GM19043 (cell line): ENCODE data around the gene CYTH1.

Experiments used
- ATAC-seq: cut with Tn5 transposase; IDR thresholded peaks from one replicate; pipeline ENCODE4 v1.9.1; 2021; ENCODE audit warnings: low read depth; ENCODE audit not compliant: unreplicated experiment

CYTH1 gene

DNA sequence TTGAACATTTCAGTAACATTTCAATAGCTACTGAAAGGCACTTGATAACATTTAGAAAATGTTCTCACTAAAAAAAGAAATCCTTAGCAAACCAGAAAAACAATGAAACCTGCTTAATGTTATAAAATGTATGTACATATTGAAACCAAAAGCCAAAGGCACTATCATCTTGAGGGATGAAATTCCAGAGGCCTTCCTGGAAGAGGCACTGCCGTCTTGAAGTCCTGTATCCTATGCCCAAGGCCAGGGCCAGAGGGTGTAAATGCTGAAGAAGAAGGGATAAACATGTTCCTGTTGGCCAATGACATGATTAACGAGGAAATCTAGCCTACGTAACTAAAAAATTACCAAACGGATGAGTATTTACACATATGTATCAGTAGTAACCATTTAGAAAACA, 147.9 kb downstream of the CYTH1 start:
- no peak for ATAC-seq

DNA sequence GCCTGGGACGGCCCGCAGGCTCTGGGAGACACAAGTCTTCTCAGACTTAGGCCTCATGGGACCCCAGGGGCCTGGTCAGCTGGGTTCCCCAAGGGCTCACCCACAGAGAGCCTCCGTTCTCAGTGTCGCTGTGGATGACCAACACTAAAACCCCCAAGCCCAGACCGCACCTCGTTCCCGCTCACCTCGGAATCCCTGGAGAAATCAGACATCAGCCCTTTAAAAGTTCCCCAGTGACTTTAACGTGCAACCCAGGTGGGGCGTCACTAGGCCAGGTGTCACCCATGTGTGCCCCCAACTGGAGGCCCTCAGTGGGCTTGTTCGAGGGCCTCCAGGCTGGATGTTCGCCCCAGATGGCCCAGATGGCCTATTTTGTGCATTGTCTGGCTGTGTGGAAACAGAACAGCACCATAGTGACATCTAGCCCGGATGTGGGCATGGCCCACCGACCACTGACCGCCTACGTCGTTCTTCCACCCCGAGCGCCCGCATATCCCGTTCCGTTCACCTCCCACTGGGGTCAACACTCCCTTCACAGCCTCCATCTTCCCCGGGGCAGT, 152.6 kb downstream of the CYTH1 start:
- ATAC-seq, result no peak

DNA sequence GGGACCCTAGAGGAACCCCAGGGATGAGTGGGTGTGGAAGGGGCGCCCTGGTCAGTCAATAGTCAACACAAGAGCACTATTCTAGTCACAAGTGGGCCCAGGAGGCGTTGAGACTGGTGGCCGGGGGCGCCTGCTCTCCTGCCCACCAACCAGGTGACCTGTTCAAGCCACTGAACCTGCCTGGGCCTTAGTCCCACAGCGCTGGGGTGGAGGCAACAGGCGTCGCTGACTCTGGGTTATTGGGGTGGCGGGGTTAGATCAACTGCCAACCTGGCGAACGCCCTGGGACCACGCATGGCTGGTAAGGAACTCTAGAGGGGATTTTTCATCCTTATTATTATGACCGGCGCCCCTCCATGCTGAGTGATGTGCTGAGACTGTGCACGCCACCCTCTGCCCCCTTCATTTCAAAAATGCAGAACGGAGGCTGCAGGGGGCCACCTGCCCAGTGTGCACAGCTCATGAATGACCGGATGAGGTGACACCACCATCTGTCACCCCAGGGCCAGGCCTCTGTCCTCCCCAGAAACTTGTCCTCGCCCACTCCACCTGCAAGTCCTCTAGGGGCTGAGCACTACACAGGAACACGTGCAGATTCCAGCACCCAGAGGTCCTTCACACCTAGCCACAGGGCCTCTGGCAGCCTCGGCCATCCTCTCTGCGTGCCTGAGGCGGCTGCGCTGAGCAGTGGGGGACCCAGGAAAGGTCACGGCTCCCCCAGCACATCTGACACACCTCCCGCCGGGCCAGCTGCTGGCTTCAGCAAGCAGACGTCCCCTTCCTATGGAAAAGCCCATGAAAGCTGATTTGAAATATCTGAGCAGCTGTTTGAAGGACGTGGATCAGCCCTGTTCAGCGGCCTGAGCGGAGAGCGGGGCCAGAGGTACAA, 153.3 kb downstream of the CYTH1 start:
- no peak for ATAC-seq

DNA sequence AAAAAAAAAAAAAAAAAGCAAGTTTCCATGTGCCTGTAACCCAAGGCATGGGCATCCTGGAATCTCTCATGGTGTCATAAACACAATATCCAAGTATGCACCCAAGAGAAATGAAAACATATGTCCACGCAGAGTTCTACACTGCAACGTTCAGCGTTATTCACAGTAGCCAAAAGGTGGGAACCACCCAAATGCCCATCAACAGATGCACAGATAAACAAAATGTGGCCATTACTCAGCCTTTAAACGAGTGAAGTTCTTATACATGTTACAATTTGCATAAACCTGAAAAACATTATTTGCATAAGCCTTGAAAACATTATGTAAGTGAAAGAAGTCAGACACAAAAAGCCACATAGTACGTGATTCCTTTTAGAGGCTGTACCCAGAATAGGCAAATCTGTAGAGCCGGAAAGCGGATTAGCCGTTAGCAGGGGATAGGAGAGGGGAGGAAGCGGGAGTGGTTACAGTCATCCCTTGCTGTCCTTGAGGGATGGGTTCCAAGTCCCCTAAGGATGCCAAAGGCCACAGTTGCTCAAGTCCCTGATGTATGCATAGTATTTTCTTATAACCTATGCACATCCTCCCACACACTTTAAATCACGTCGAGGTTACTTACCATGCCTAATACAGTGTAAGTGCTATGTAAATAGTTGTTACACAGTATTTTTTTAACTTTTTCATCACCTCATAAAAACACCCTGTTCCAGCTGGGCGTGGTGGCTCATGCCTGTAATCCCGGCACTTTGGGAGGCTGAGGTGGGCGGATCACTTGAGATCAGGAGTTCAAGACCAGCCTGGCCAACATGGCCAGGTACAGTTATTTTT, 157.5 kb downstream of the CYTH1 start:
- no peak for ATAC-seq
